GM12892 (cell line): ENCODE results near the gene ZNF334.

Experiments
- POLR2AphosphoS5 ChIP-seq: IDR thresholded peaks from 2 replicates; pipeline ENCODE4 v1.6.1; 2011; ENCODE audit warnings: low read depth, low read length, control low read depth
- TAF1 ChIP-seq: IDR thresholded peaks from 2 replicates; pipeline ENCODE4 v1.6.1; 2011; ENCODE audit warnings: low read depth, mild to moderate bottlenecking, control low read depth, low read length, borderline replicate concordance

DNA sequence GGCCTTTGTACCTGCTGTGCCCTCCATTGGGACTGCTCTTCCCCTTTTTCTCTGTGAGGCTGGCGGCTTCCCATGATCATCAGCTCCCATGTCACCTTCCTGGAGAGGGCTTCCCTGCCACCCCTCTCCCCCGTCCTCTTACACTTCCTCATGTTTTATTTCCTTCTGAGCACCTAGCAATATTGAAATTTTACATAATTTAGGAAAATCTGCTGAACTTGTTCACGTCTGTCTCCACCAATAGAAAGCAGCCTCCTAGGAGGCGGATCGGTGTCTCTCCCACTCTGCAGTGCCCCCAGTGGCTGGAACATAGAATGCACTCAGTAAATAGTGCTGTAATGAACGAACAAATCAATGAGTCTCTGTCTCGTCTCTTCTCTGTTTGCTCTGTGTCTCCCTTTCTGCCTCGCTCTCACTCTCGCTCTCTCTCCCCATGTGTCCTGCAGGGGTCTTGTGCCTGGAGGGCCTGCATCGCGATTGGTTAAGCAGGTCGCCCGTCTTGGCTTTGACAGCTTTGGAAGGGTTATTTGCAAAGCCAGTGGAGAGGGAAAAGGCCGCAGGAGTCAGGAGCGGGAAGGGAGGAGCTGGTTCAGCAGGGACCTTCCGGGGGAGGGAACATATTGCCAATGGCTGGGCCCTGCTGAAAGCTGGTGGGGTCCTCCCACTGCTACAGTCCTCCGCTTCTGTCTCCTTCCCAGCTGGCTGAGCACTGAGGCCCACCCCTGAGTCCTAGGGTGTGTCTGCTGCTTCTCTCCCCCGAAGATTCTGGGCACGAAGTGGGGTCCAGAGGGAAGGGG is 49.2 kb upstream of the ZNF334 start:
- TF ChIP-seq TAF1 = no peak
- no peak for TF ChIP-seq POLR2AphosphoS5
